SK-N-SH (cell line): ENCODE data around the gene GAL. TPM values are rescaled to one million over a fixed set of nuclear protein-coding genes. Genes with fewer than 3 reads are reported as not detected.

ENCODE experiments used
- CTCF ChIA-PET: fragments of 300-600, 350-600 bp; formaldehyde crosslinking; extraction: SDS; loops from one replicate; lab custom pipeline; 2021; lab: Yijun Ruan, JAX
- POLR2A ChIA-PET: fragments of 350-600 bp; sonication (Branson Sonifier 250); formaldehyde crosslinking; extraction: SDS; loops from one replicate; lab custom pipeline; 2020; ENCODE audit warnings: antibody characterized with exemption, inconsistent platforms; lab: Yijun Ruan, JAX
- DNase-seq: peaks from one replicate; pipeline ENCODE4 v3.0.0; 2012
- H2AFZ ChIP-seq: fragments of 200-600 bp; sonication (generic); 2 replicates; pipeline ENCODE4 v1.8.1; 2016; ENCODE audit warnings: antibody characterized with exemption, mild to moderate bottlenecking, low read depth
- H3F3A ChIP-seq: fragments of 200-600 bp; sonication (generic); replicated peaks from 2 replicates; pipeline ENCODE3; 2016; ENCODE audit warnings: antibody characterized with exemption, mild to moderate bottlenecking; ENCODE audit not compliant: insufficient read depth
- H3K27ac ChIP-seq, 2 experiments: fragments of 200-500 bp in 1 of 2; fragments of 200-600 bp in 1 of 2; sonication (Bioruptor generic) in 1 of 2; sonication (generic), shearing (Covaris generic) in 1 of 2; 2 replicates each; pipeline versions ENCODE4 v1.5.1 to v1.6.1; 2014 to 2016; ENCODE audit warnings: low read depth in 2 of 2, inconsistent platforms in 1 of 2, low read length in 1 of 2, mild to moderate bottlenecking in 1 of 2, mixed read lengths in 1 of 2
- H3K27me3 ChIP-seq: fragments of 200-600 bp; sonication (generic), shearing (Covaris generic); 2 replicates; pipeline ENCODE4 v1.6.1; 2016; ENCODE audit warnings: mixed run types; ENCODE audit not compliant: insufficient read depth
- H3K36me3 ChIP-seq, 2 experiments: fragments of 200-500 bp in 1 of 2; fragments of 200-600 bp in 1 of 2; sonication (Bioruptor generic) in 1 of 2; sonication (generic) in 1 of 2; replicated peaks in 1 of 2; 2 replicates each; pipeline versions ENCODE3 to v1.5.1; 2014 to 2016; ENCODE audit warnings: low read length in 1 of 2, mild to moderate bottlenecking in 1 of 2; ENCODE audit not compliant: insufficient read depth in 2 of 2, control insufficient read depth in 1 of 2
- H3K4me1 ChIP-seq, 2 experiments: fragments of 200-500 bp in 1 of 2; fragments of 200-600 bp in 1 of 2; sonication (Bioruptor generic) in 1 of 2; sonication (generic), shearing (Covaris generic) in 1 of 2; 2 replicates each; pipeline versions ENCODE4 v1.5.1 to v1.6.1; 2014 to 2016; ENCODE audit warnings: low read depth in 1 of 2, low read length in 1 of 2, mixed run types in 1 of 2; ENCODE audit not compliant: insufficient read depth in 2 of 2, control insufficient read depth in 1 of 2
- H3K4me2 ChIP-seq: fragments of 200-600 bp; sonication (generic), shearing (Covaris generic); 2 replicates; pipeline ENCODE4 v1.6.1; 2017; ENCODE audit warnings: mixed run types
- H3K4me3 ChIP-seq, 2 experiments: fragments of 200-500 bp in 1 of 2; fragments of 200-600 bp in 1 of 2; sonication (Bioruptor generic) in 1 of 2; sonication (generic), shearing (Covaris generic) in 1 of 2; 2 replicates each; pipeline versions ENCODE4 v1.5.1 to v1.8.1; 2014 to 2016; ENCODE audit warnings: low read depth in 2 of 2, inconsistent platforms in 1 of 2, low read length in 1 of 2, mild to moderate bottlenecking in 1 of 2, mixed read lengths in 1 of 2, moderate library complexity in 1 of 2
- H3K79me2 ChIP-seq: fragments of 200-600 bp; sonication (generic); 2 replicates; pipeline ENCODE4 v1.8.1; 2017; ENCODE audit warnings: mild to moderate bottlenecking; ENCODE audit not compliant: insufficient read depth
- H3K9ac ChIP-seq: fragments of 200-600 bp; sonication (generic); 2 replicates; pipeline ENCODE4 v1.6.1; 2017; ENCODE audit warnings: mixed run types
- H3K9me2 ChIP-seq: fragments of 200-600 bp; sonication (generic); 2 replicates; pipeline ENCODE4 v1.6.1; 2017; ENCODE audit warnings: mixed run types
- H3K9me3 ChIP-seq: fragments of 200-600 bp; sonication (generic); 2 replicates; pipeline ENCODE4 v1.6.1; 2017; ENCODE audit warnings: mixed run types, mild to moderate bottlenecking, moderate library complexity
- H4K20me1 ChIP-seq: fragments of 200-600 bp; sonication (generic); 2 replicates; pipeline ENCODE4 v1.6.1; 2017; ENCODE audit warnings: mild to moderate bottlenecking, mixed run types; ENCODE audit not compliant: insufficient read depth
- EP300 ChIP-seq, 2 experiments: IDR thresholded peaks; 2 replicates each; pipeline versions ENCODE4 v1.4.0 to v1.6.1; 2012; ENCODE audit warnings: borderline replicate concordance in 1 of 2, low read depth in 1 of 2, low read length in 1 of 2
- EZH2phosphoT487 ChIP-seq: fragments of 200-600 bp; sonication (generic); IDR thresholded peaks from 2 replicates; pipeline ENCODE4 v1.6.1; 2017; ENCODE audit warnings: low read depth, mixed run types, mild to moderate bottlenecking, antibody characterized with exemption, moderate library complexity, borderline replicate concordance
- FOSL2 ChIP-seq: IDR thresholded peaks from 2 replicates; pipeline ENCODE4 v1.4.0; 2012; ENCODE audit warnings: low read depth, mild to moderate bottlenecking, moderate library complexity, borderline replicate concordance
- FOXM1 ChIP-seq: IDR thresholded peaks from 2 replicates; pipeline ENCODE4 v1.4.0; 2012; ENCODE audit warnings: low read depth, mild to moderate bottlenecking
- GATA2 ChIP-seq: sonication (generic); formaldehyde crosslinking; IDR thresholded peaks from 2 replicates; pipeline ENCODE4 v1.5.0; 2020; ENCODE audit warnings: mild to moderate bottlenecking, missing genetic modification reagents
- JUND ChIP-seq: IDR thresholded peaks from 2 replicates; pipeline ENCODE4 v1.4.0; 2012
- MXI1 ChIP-seq: IDR thresholded peaks from 2 replicates; pipeline ENCODE4 v1.6.1; 2012; ENCODE audit warnings: mild to moderate bottlenecking, low read depth, low read length, improper control_type of control experiment
- NFIC ChIP-seq: IDR thresholded peaks from 2 replicates; pipeline ENCODE4 v1.4.0; 2012; ENCODE audit warnings: borderline replicate concordance
- NRF1 ChIP-seq: IDR thresholded peaks from 2 replicates; pipeline ENCODE4 v1.6.1; 2012; ENCODE audit warnings: low read depth, mild to moderate bottlenecking, low read length
- POLR2AphosphoS5 ChIP-seq: IDR thresholded peaks from 2 replicates; pipeline ENCODE4 v1.6.1; 2012; ENCODE audit warnings: low read depth, low read length
- RCOR1 ChIP-seq: fragments of 150-350 bp; IDR thresholded peaks from 2 replicates; pipeline ENCODE4 v1.6.1; 2017; ENCODE audit warnings: antibody characterized with exemption, low read length
- RFX5 ChIP-seq: IDR thresholded peaks from 2 replicates; pipeline ENCODE4 v1.6.1; 2012; ENCODE audit warnings: mild to moderate bottlenecking, improper control_type of control experiment, low read length
- RXRA ChIP-seq: IDR thresholded peaks from 2 replicates; pipeline ENCODE4 v1.4.0; 2012; ENCODE audit warnings: low read depth, mild to moderate bottlenecking, borderline replicate concordance
- SIN3A ChIP-seq: IDR thresholded peaks from 2 replicates; pipeline ENCODE4 v1.6.1; 2012; ENCODE audit warnings: low read depth, mild to moderate bottlenecking, low read length, moderate library complexity, borderline replicate concordance
- TAF1 ChIP-seq: IDR thresholded peaks from 2 replicates; pipeline ENCODE4 v1.6.1; 2012; ENCODE audit warnings: low read depth, mild to moderate bottlenecking, low read length, moderate library complexity, borderline replicate concordance
- TEAD4 ChIP-seq: IDR thresholded peaks from 2 replicates; pipeline ENCODE4 v1.4.0; 2012; ENCODE audit warnings: mild to moderate bottlenecking, borderline replicate concordance; ENCODE audit not compliant: insufficient read depth
- YY1 ChIP-seq: IDR thresholded peaks from 2 replicates; pipeline ENCODE4 v1.4.0; 2012; ENCODE audit warnings: low read depth, mild to moderate bottlenecking
- WGBS: methylation state at CpG from one replicate; pipeline ENCODE4 v1.1.6; 2017; ENCODE audit warnings: low lambda C conversion rate; 5-methylcytosine and 5-hydroxymethylcytosine counted together
- polyA plus RNA-seq, 3 experiments: library from polyadenylated mRNA; depleted of rRNA; stranded (reverse); fragments of >200 nt; gene quantifications; 2 replicates each; pipeline ENCODE4 v1.2.3, GENCODE V29; 2012
- TF ChIP-seq, protein P1 (sequence below): fragments of 150-350 bp; IDR thresholded peaks from 2 replicates; pipeline ENCODE4 v1.6.1; 2017; ENCODE audit warnings: antibody characterized with exemption, low read length, low read depth, borderline replicate concordance
- TF ChIP-seq, protein P2 (sequence below): IDR thresholded peaks from 2 replicates; pipeline ENCODE4 v1.6.1; 2012; ENCODE audit warnings: mild to moderate bottlenecking, low read depth, low read length, moderate library complexity
- TF ChIP-seq, protein P3 (sequence below): IDR thresholded peaks from 2 replicates; pipeline ENCODE4 v1.4.0; 2012; ENCODE audit warnings: low read depth, borderline replicate concordance

Gene GAL
- polyA plus RNA-seq, 1 of the 3 experiments (the other 2 are of a cell fraction) = 1.8 TPM

GRCh38 chr11:68677432-68677831, 6.9 kb upstream of the GAL start (continued):
- TF ChIP-seq TEAD4 = 0 out of 2 replicates have a peak, but pooled peaks have one; percentile 41
- no peak for TF ChIP-seq RFX5
- TF ChIP-seq, protein P1, sequence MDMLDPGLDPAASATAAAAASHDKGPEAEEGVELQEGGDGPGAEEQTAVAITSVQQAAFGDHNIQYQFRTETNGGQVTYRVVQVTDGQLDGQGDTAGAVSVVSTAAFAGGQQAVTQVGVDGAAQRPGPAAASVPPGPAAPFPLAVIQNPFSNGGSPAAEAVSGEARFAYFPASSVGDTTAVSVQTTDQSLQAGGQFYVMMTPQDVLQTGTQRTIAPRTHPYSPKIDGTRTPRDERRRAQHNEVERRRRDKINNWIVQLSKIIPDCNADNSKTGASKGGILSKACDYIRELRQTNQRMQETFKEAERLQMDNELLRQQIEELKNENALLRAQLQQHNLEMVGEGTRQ = no peak

GRCh38 chr11:68678031-68678441, 6.3 kb upstream of the GAL start:
- Histone ChIP-seq H3K27ac (peak overlapping the region in 1 of 2 experiments; percentile 13; a peak in 2 of 4 replicates), H3K4me1 (peaks cover 0 to 17% of the 10 kb centered on the region in 2 experiments; a peak in 1 of 4 replicates), H3K4me3 (no peak overlapping the region), H3K9me3 (no peaks in the 10 kb centered on the region), H3F3A (no peaks in the 10 kb centered on the region), H4K20me1 (no peaks in the 10 kb centered on the region), H3K9ac (no peak overlapping the region), H3K36me3 (no peaks in the 10 kb centered on the region), H3K27me3 (peaks cover 11% of the 10 kb centered on the region), H3K9me2 (no peaks in the 10 kb centered on the region), H3K79me2 (no peaks in the 10 kb centered on the region), H2AFZ (no peak overlapping the region), H3K4me2 (no peak overlapping the region)
- ChIA-PET CTCF (interaction anchor here (1.1 to 1.7 kb wide), 5 partner anchors 10 to 71 kb away, joined by 3 to 6 read pairs (median 5); no protein-coding TSS in a partner anchor), POLR2A (interaction anchor here (0.7 to 1.0 kb wide), 2 partner anchors 14 to 16 kb away, joined by 3 to 4 read pairs; no protein-coding TSS in a partner anchor)
- no peak for DNase-seq
- WGBS = 94% methylated on average over 11 of the region's 15 CpGs
- no peak for TF ChIP-seq EZH2phosphoT487
- TF ChIP-seq SIN3A = no peak
- no peak for TF ChIP-seq NRF1
- TF ChIP-seq JUND = no peak
- TF ChIP-seq TAF1 = no peak
- no peak for TF ChIP-seq POLR2AphosphoS5
- TF ChIP-seq TEAD4 = no peak
- TF ChIP-seq FOSL2 = no peak
- no peak for TF ChIP-seq MXI1
- no peak for TF ChIP-seq RXRA
- TF ChIP-seq, protein P2, sequence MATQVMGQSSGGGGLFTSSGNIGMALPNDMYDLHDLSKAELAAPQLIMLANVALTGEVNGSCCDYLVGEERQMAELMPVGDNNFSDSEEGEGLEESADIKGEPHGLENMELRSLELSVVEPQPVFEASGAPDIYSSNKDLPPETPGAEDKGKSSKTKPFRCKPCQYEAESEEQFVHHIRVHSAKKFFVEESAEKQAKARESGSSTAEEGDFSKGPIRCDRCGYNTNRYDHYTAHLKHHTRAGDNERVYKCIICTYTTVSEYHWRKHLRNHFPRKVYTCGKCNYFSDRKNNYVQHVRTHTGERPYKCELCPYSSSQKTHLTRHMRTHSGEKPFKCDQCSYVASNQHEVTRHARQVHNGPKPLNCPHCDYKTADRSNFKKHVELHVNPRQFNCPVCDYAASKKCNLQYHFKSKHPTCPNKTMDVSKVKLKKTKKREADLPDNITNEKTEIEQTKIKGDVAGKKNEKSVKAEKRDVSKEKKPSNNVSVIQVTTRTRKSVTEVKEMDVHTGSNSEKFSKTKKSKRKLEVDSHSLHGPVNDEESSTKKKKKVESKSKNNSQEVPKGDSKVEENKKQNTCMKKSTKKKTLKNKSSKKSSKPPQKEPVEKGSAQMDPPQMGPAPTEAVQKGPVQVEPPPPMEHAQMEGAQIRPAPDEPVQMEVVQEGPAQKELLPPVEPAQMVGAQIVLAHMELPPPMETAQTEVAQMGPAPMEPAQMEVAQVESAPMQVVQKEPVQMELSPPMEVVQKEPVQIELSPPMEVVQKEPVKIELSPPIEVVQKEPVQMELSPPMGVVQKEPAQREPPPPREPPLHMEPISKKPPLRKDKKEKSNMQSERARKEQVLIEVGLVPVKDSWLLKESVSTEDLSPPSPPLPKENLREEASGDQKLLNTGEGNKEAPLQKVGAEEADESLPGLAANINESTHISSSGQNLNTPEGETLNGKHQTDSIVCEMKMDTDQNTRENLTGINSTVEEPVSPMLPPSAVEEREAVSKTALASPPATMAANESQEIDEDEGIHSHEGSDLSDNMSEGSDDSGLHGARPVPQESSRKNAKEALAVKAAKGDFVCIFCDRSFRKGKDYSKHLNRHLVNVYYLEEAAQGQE = no peak
- no peak for TF ChIP-seq EP300 (IDR thresholded peaks at IDR 0.05; ENCODE audit: borderline replicate concordance in 1 of 2, low read depth in 1 of 2, low read length in 1 of 2)
- no peak for TF ChIP-seq RCOR1
- no peak for TF ChIP-seq FOXM1
- TF ChIP-seq YY1 = no peak
- TF ChIP-seq GATA2 (CRISPR knock-in tag) = no peak
- TF ChIP-seq NFIC = no peak
- TF ChIP-seq, protein P3, sequence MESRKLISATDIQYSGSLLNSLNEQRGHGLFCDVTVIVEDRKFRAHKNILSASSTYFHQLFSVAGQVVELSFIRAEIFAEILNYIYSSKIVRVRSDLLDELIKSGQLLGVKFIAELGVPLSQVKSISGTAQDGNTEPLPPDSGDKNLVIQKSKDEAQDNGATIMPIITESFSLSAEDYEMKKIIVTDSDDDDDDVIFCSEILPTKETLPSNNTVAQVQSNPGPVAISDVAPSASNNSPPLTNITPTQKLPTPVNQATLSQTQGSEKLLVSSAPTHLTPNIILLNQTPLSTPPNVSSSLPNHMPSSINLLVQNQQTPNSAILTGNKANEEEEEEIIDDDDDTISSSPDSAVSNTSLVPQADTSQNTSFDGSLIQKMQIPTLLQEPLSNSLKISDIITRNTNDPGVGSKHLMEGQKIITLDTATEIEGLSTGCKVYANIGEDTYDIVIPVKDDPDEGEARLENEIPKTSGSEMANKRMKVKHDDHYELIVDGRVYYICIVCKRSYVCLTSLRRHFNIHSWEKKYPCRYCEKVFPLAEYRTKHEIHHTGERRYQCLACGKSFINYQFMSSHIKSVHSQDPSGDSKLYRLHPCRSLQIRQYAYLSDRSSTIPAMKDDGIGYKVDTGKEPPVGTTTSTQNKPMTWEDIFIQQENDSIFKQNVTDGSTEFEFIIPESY = no peak
